IMR-90 (cell line): ENCODE data around the gene SLC2A14.
"Not testable (repeated sequence)": the region's sequence is repeated elsewhere in the genome, so short reads cannot be mapped to it uniquely, and the experiment has no call there.

Source experiments
- BHLHE40 ChIP-seq: fragments of 150-350 bp; IDR thresholded peaks from 2 replicates; pipeline ENCODE4 v1.6.1; 2016; ENCODE audit warnings: mild to moderate bottlenecking, low read depth, low read length
- CEBPB ChIP-seq: IDR thresholded peaks from 2 replicates; pipeline ENCODE4 v1.6.1; 2012; ENCODE audit warnings: low read depth, low read length, improper control_type of control experiment
- CTCF ChIP-seq: conservative IDR thresholded peaks from 2 replicates; pipeline ENCODE4 v1.5.1; 2012; ENCODE audit warnings: mild to moderate bottlenecking, low read depth, low read length, improper control_type of control experiment
- FOS ChIP-seq: fragments of 150-350 bp; IDR thresholded peaks from 2 replicates; pipeline ENCODE4 v1.6.1; 2016; ENCODE audit warnings: low read depth, low read length
- NFE2L2 ChIP-seq: fragments of 150-350 bp; IDR thresholded peaks from 2 replicates; pipeline ENCODE4 v1.6.1; 2016; ENCODE audit warnings: low read depth, mild to moderate bottlenecking, low read length
- POLR2A ChIP-seq: IDR thresholded peaks from 2 replicates; pipeline ENCODE4 v1.6.1; 2012; ENCODE audit warnings: mild to moderate bottlenecking, low read depth, low read length
- RAD21 ChIP-seq: IDR thresholded peaks from 2 replicates; pipeline ENCODE4 v1.6.1; 2012; ENCODE audit warnings: low read length, improper control_type of control experiment
- RCOR1 ChIP-seq: IDR thresholded peaks from 2 replicates; pipeline ENCODE4 v1.6.1; 2012; ENCODE audit warnings: mild to moderate bottlenecking, low read length, improper control_type of control experiment; ENCODE audit not compliant: insufficient replicate concordance
- RFX5 ChIP-seq: IDR thresholded peaks from 2 replicates; pipeline ENCODE4 v1.8.0; 2012; ENCODE audit warnings: low read depth, mild to moderate bottlenecking, low read length, moderate library complexity
- SMC3 ChIP-seq: fragments of 150-350 bp; IDR thresholded peaks from 2 replicates; pipeline ENCODE4 v1.6.1; 2016; ENCODE audit warnings: low read depth, mild to moderate bottlenecking, antibody characterized with exemption, low read length, moderate library complexity
- USF2 ChIP-seq: fragments of 150-350 bp; IDR thresholded peaks from 2 replicates; pipeline ENCODE4 v1.6.1; 2017; ENCODE audit warnings: mild to moderate bottlenecking, antibody characterized with exemption, low read length, low read depth

GRCh38 chr12:7806319-7806718, 66.4 kb downstream of the SLC2A14 start:
- TF ChIP-seq CTCF, USF2, NFE2L2, SMC3, POLR2A, RCOR1, FOS, BHLHE40, CEBPB, RFX5, RAD21: not testable (repeated sequence)
